ENCODE data around the gene RSPO4.

RSPO4 gene

GRCh38 chr20:940926-941325, 61.2 kb downstream of the RSPO4 start:
- no peak for DNase-seq

GRCh38 chr20:939606-940005, 62.5 kb downstream of the RSPO4 start:
- no peak for DNase-seq

GRCh38 chr20:934186-934840, 67.8 kb downstream of the RSPO4 start:
- DNase-seq, result no peak

- DNase-seq, result no peak
Observed at GRCh38 chr20:933029-933428, 69.1 kb downstream of the RSPO4 start.

GRCh38 chr20:931401-931800, 70.7 kb downstream of the RSPO4 start:
- peak; percentile 28 for DNase-seq

GRCh38 chr20:926670-927069, 75.4 kb downstream of the RSPO4 start:
- no peak for DNase-seq

GRCh38 chr20:925516-925915, 76.6 kb downstream of the RSPO4 start:
- no peak for DNase-seq

- DNase-seq, result no peak
Observed at GRCh38 chr20:924639-925038, 77.5 kb downstream of the RSPO4 start.

- DNase-seq, result no peak
Observed at GRCh38 chr20:922781-923180, 79.3 kb downstream of the RSPO4 start.

GRCh38 chr20:921068-921467, 81.0 kb downstream of the RSPO4 start:
- DNase-seq, result no peak

- no peak for DNase-seq
Observed at GRCh38 chr20:920311-920710, 81.8 kb downstream of the RSPO4 start.

GRCh38 chr20:919491-919916, 82.6 kb downstream of the RSPO4 start:
- DNase-seq, result no peak

- no peak for DNase-seq
Observed at GRCh38 chr20:917416-917815, 84.7 kb downstream of the RSPO4 start.

GRCh38 chr20:916825-917224, 85.3 kb downstream of the RSPO4 start:
- DNase-seq, result no peak

GRCh38 chr20:916125-916799, 85.8 kb downstream of the RSPO4 start, which contains the start of gene ANGPT4:
Gene ANGPT4, minus strand, starts transcription at chr20:916334. Its CDS starts 120 bp downstream, at chr20:916214.
- no peak for DNase-seq

- DNase-seq, result no peak
Observed at GRCh38 chr20:914727-915498, 87.2 kb downstream of the RSPO4 start.

GRCh38 chr20:913306-913849, 88.7 kb downstream of the RSPO4 start:
- no peak for DNase-seq

- DNase-seq, result no peak
Observed at GRCh38 chr20:911882-912600, 90.1 kb downstream of the RSPO4 start.

GRCh38 chr20:910870-911770, 91.0 kb downstream of the RSPO4 start:
- DNase-seq, result no peak

- DNase-seq, result no peak
Observed at GRCh38 chr20:910132-910869, 91.8 kb downstream of the RSPO4 start.

GRCh38 chr20:909641-910040, 92.5 kb downstream of the RSPO4 start:
- no peak for DNase-seq
